SK-N-SH (cell line): ENCODE results near the gene ELOVL1. TPM values are rescaled to one million over a fixed set of nuclear protein-coding genes. Genes with fewer than 3 reads are reported as not detected.

Source experiments
- CTCF ChIA-PET: fragments of 300-600, 350-600 bp; formaldehyde crosslinking; extraction: SDS; loops from one replicate; lab custom pipeline; 2021; lab: Yijun Ruan, JAX
- POLR2A ChIA-PET: fragments of 350-600 bp; sonication (Branson Sonifier 250); formaldehyde crosslinking; extraction: SDS; loops from one replicate; lab custom pipeline; 2020; ENCODE audit warnings: antibody characterized with exemption, inconsistent platforms; lab: Yijun Ruan, JAX
- DNase-seq: peaks from one replicate; pipeline ENCODE4 v3.0.0; 2012
- H2AFZ ChIP-seq: fragments of 200-600 bp; sonication (generic); 2 replicates; pipeline ENCODE4 v1.8.1; 2016; ENCODE audit warnings: antibody characterized with exemption, mild to moderate bottlenecking, low read depth
- H3F3A ChIP-seq: fragments of 200-600 bp; sonication (generic); replicated peaks from 2 replicates; pipeline ENCODE3; 2016; ENCODE audit warnings: antibody characterized with exemption, mild to moderate bottlenecking; ENCODE audit not compliant: insufficient read depth
- H3K27ac ChIP-seq, 2 experiments: fragments of 200-500 bp in 1 of 2; fragments of 200-600 bp in 1 of 2; sonication (Bioruptor generic) in 1 of 2; sonication (generic), shearing (Covaris generic) in 1 of 2; 2 replicates each; pipeline versions ENCODE4 v1.5.1 to v1.6.1; 2014 to 2016; ENCODE audit warnings: low read depth in 2 of 2, inconsistent platforms in 1 of 2, low read length in 1 of 2, mild to moderate bottlenecking in 1 of 2, mixed read lengths in 1 of 2
- H3K27me3 ChIP-seq: fragments of 200-600 bp; sonication (generic), shearing (Covaris generic); 2 replicates; pipeline ENCODE4 v1.6.1; 2016; ENCODE audit warnings: mixed run types; ENCODE audit not compliant: insufficient read depth
- H3K36me3 ChIP-seq, 2 experiments: fragments of 200-500 bp in 1 of 2; fragments of 200-600 bp in 1 of 2; sonication (Bioruptor generic) in 1 of 2; sonication (generic) in 1 of 2; replicated peaks in 1 of 2; 2 replicates each; pipeline versions ENCODE3 to v1.5.1; 2014 to 2016; ENCODE audit warnings: low read length in 1 of 2, mild to moderate bottlenecking in 1 of 2; ENCODE audit not compliant: insufficient read depth in 2 of 2, control insufficient read depth in 1 of 2
- H3K4me1 ChIP-seq, 2 experiments: fragments of 200-500 bp in 1 of 2; fragments of 200-600 bp in 1 of 2; sonication (Bioruptor generic) in 1 of 2; sonication (generic), shearing (Covaris generic) in 1 of 2; 2 replicates each; pipeline versions ENCODE4 v1.5.1 to v1.6.1; 2014 to 2016; ENCODE audit warnings: low read depth in 1 of 2, low read length in 1 of 2, mixed run types in 1 of 2; ENCODE audit not compliant: insufficient read depth in 2 of 2, control insufficient read depth in 1 of 2
- H3K4me2 ChIP-seq: fragments of 200-600 bp; sonication (generic), shearing (Covaris generic); 2 replicates; pipeline ENCODE4 v1.6.1; 2017; ENCODE audit warnings: mixed run types
- H3K4me3 ChIP-seq, 2 experiments: fragments of 200-500 bp in 1 of 2; fragments of 200-600 bp in 1 of 2; sonication (Bioruptor generic) in 1 of 2; sonication (generic), shearing (Covaris generic) in 1 of 2; 2 replicates each; pipeline versions ENCODE4 v1.5.1 to v1.8.1; 2014 to 2016; ENCODE audit warnings: low read depth in 2 of 2, inconsistent platforms in 1 of 2, low read length in 1 of 2, mild to moderate bottlenecking in 1 of 2, mixed read lengths in 1 of 2, moderate library complexity in 1 of 2
- H3K79me2 ChIP-seq: fragments of 200-600 bp; sonication (generic); 2 replicates; pipeline ENCODE4 v1.8.1; 2017; ENCODE audit warnings: mild to moderate bottlenecking; ENCODE audit not compliant: insufficient read depth
- H3K9ac ChIP-seq: fragments of 200-600 bp; sonication (generic); 2 replicates; pipeline ENCODE4 v1.6.1; 2017; ENCODE audit warnings: mixed run types
- H3K9me2 ChIP-seq: fragments of 200-600 bp; sonication (generic); 2 replicates; pipeline ENCODE4 v1.6.1; 2017; ENCODE audit warnings: mixed run types
- H3K9me3 ChIP-seq: fragments of 200-600 bp; sonication (generic); 2 replicates; pipeline ENCODE4 v1.6.1; 2017; ENCODE audit warnings: mixed run types, mild to moderate bottlenecking, moderate library complexity
- H4K20me1 ChIP-seq: fragments of 200-600 bp; sonication (generic); 2 replicates; pipeline ENCODE4 v1.6.1; 2017; ENCODE audit warnings: mild to moderate bottlenecking, mixed run types; ENCODE audit not compliant: insufficient read depth
- ELF1 ChIP-seq: IDR thresholded peaks from 2 replicates; pipeline ENCODE4 v1.4.0; 2012
- GABPA ChIP-seq: IDR thresholded peaks from 2 replicates; pipeline ENCODE4 v1.4.0; 2012; ENCODE audit warnings: low read depth, mild to moderate bottlenecking
- GATA2 ChIP-seq: sonication (generic); formaldehyde crosslinking; IDR thresholded peaks from 2 replicates; pipeline ENCODE4 v1.5.0; 2020; ENCODE audit warnings: mild to moderate bottlenecking, missing genetic modification reagents
- IRF3 ChIP-seq: fragments of 150-350 bp; IDR thresholded peaks from 2 replicates; pipeline ENCODE4 v1.6.1; 2016; ENCODE audit warnings: mild to moderate bottlenecking, low read depth, low read length
- JUND ChIP-seq: IDR thresholded peaks from 2 replicates; pipeline ENCODE4 v1.4.0; 2012
- MAX ChIP-seq: IDR thresholded peaks from 2 replicates; pipeline ENCODE4 v1.4.0; 2012; ENCODE audit warnings: low read depth
- MXI1 ChIP-seq: IDR thresholded peaks from 2 replicates; pipeline ENCODE4 v1.6.1; 2012; ENCODE audit warnings: mild to moderate bottlenecking, low read depth, low read length, improper control_type of control experiment
- NFIC ChIP-seq: IDR thresholded peaks from 2 replicates; pipeline ENCODE4 v1.4.0; 2012; ENCODE audit warnings: borderline replicate concordance
- NRF1 ChIP-seq: IDR thresholded peaks from 2 replicates; pipeline ENCODE4 v1.6.1; 2012; ENCODE audit warnings: low read depth, mild to moderate bottlenecking, low read length
- POLR2AphosphoS5 ChIP-seq: IDR thresholded peaks from 2 replicates; pipeline ENCODE4 v1.6.1; 2012; ENCODE audit warnings: low read depth, low read length
- RAD21 ChIP-seq: IDR thresholded peaks from 2 replicates; pipeline ENCODE4 v1.6.1; 2012; ENCODE audit warnings: mild to moderate bottlenecking, low read length
- REST ChIP-seq: IDR thresholded peaks from 2 replicates; pipeline ENCODE4 v1.6.1; 2012; ENCODE audit warnings: mild to moderate bottlenecking, low read depth, low read length, moderate library complexity
- RFX5 ChIP-seq: IDR thresholded peaks from 2 replicates; pipeline ENCODE4 v1.6.1; 2012; ENCODE audit warnings: mild to moderate bottlenecking, improper control_type of control experiment, low read length
- RXRA ChIP-seq: IDR thresholded peaks from 2 replicates; pipeline ENCODE4 v1.4.0; 2012; ENCODE audit warnings: low read depth, mild to moderate bottlenecking, borderline replicate concordance
- SIN3A ChIP-seq: IDR thresholded peaks from 2 replicates; pipeline ENCODE4 v1.6.1; 2012; ENCODE audit warnings: low read depth, mild to moderate bottlenecking, low read length, moderate library complexity, borderline replicate concordance
- SMC3 ChIP-seq: IDR thresholded peaks from 2 replicates; pipeline ENCODE4 v1.6.1; 2012; ENCODE audit warnings: low read depth, low read length, improper control_type of control experiment
- TCF12 ChIP-seq: IDR thresholded peaks from 2 replicates; pipeline ENCODE4 v1.4.0; 2012
- USF1 ChIP-seq: IDR thresholded peaks from 2 replicates; pipeline ENCODE4 v1.4.0; 2012; ENCODE audit warnings: low read depth, borderline replicate concordance
- USF2 ChIP-seq: fragments of 150-350 bp; IDR thresholded peaks from 2 replicates; pipeline ENCODE4 v1.6.1; 2017; ENCODE audit warnings: antibody characterized with exemption, low read length, low read depth, borderline replicate concordance
- YY1 ChIP-seq: IDR thresholded peaks from 2 replicates; pipeline ENCODE4 v1.4.0; 2012; ENCODE audit warnings: low read depth, mild to moderate bottlenecking
- WGBS: methylation state at CpG from one replicate; pipeline ENCODE4 v1.1.6; 2017; ENCODE audit warnings: low lambda C conversion rate; 5-methylcytosine and 5-hydroxymethylcytosine counted together
- polyA plus RNA-seq, 3 experiments: library from polyadenylated mRNA; depleted of rRNA; stranded (reverse); fragments of >200 nt; gene quantifications; 2 replicates each; pipeline ENCODE4 v1.2.3, GENCODE V29; 2012

Gene ELOVL1
- polyA plus RNA-seq, 1 of the 3 experiments (the other 2 are of a cell fraction): 127 TPM

GRCh38 chr1:43354471-43354870 lies 13.3 kb downstream of the ELOVL1 start:
- CTCF ChIA-PET: interaction anchor here (0.8 kb wide), 1 partner anchor 281 kb away, joined by 3 read pairs; no protein-coding TSS in a partner anchor
- H4K20me1 ChIP-seq: no peaks in the 10 kb centered on the region
- peaks cover 12% of the 10 kb centered on the region for H3K79me2 ChIP-seq
- no peaks in the 10 kb centered on the region for H3K27me3 ChIP-seq
- H2AFZ ChIP-seq: no peak overlapping the region
- H3F3A ChIP-seq: peaks cover 19% of the 10 kb centered on the region
- H3K4me3 ChIP-seq: no peak overlapping the region
- H3K9me3 ChIP-seq: no peaks in the 10 kb centered on the region
- H3K36me3 ChIP-seq: no peaks in the 10 kb centered on the region
- no peak for TF ChIP-seq NFIC
- TF ChIP-seq REST: no peak
- TF ChIP-seq MAX: no peak
- TF ChIP-seq GABPA: no peak
- TF ChIP-seq JUND: no peak
- TF ChIP-seq NRF1: no peak
- no peak for TF ChIP-seq ELF1
- no peak for TF ChIP-seq RAD21
- TF ChIP-seq GATA2 (CRISPR knock-in tag): no peak
- no peak for TF ChIP-seq POLR2AphosphoS5
- no peak for TF ChIP-seq IRF3
- no peak for TF ChIP-seq USF2
- no peak for TF ChIP-seq TCF12
- no peak for TF ChIP-seq USF1
- no peak for TF ChIP-seq RXRA
- TF ChIP-seq MXI1: no peak
- TF ChIP-seq RFX5: no peak
- no peak for TF ChIP-seq SMC3
- TF ChIP-seq YY1: no peak
- TF ChIP-seq SIN3A: no peak
- no peak for DNase-seq
- peaks cover 11 to 16% of the 10 kb centered on the region in 2 experiments; a peak in 2 of 4 replicates for H3K4me1 ChIP-seq
- no peak overlapping the region for H3K4me2 ChIP-seq
- H3K9me2 ChIP-seq: no peaks in the 10 kb centered on the region
- no peak overlapping the region for H3K9ac ChIP-seq
- no peak overlapping the region for H3K27ac ChIP-seq
- POLR2A ChIA-PET: no interaction called here
- WGBS: 88% methylated on average over 2 of the region's 2 CpGs
